Measurements from ENCODE around the gene WDR87.

The WDR87 gene

GRCh38 chr19:37951816-37952210 is 45.4 kb upstream of the WDR87 start:
- peaks cover 5% of the 10 kb centered on the region for H3K27me3 Mint-ChIP-seq (ENCODE audit: low read depth, poor library complexity)
- peaks cover 45% of the 10 kb centered on the region for H3K4me1 Mint-ChIP-seq
- DNase-seq = no peak
- no peak overlapping the region for H3K27ac Mint-ChIP-seq
- peaks cover 10% of the 10 kb centered on the region for H3K9me3 Mint-ChIP-seq
- TF ChIP-seq, protein P1, sequence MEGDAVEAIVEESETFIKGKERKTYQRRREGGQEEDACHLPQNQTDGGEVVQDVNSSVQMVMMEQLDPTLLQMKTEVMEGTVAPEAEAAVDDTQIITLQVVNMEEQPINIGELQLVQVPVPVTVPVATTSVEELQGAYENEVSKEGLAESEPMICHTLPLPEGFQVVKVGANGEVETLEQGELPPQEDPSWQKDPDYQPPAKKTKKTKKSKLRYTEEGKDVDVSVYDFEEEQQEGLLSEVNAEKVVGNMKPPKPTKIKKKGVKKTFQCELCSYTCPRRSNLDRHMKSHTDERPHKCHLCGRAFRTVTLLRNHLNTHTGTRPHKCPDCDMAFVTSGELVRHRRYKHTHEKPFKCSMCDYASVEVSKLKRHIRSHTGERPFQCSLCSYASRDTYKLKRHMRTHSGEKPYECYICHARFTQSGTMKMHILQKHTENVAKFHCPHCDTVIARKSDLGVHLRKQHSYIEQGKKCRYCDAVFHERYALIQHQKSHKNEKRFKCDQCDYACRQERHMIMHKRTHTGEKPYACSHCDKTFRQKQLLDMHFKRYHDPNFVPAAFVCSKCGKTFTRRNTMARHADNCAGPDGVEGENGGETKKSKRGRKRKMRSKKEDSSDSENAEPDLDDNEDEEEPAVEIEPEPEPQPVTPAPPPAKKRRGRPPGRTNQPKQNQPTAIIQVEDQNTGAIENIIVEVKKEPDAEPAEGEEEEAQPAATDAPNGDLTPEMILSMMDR (IDR thresholded peaks at IDR 0.05) = no peak
- no peak overlapping the region for H3K4me3 Mint-ChIP-seq
- peaks cover 38% of the 10 kb centered on the region for H3K36me3 Mint-ChIP-seq (ENCODE audit: low read depth)

DNA sequence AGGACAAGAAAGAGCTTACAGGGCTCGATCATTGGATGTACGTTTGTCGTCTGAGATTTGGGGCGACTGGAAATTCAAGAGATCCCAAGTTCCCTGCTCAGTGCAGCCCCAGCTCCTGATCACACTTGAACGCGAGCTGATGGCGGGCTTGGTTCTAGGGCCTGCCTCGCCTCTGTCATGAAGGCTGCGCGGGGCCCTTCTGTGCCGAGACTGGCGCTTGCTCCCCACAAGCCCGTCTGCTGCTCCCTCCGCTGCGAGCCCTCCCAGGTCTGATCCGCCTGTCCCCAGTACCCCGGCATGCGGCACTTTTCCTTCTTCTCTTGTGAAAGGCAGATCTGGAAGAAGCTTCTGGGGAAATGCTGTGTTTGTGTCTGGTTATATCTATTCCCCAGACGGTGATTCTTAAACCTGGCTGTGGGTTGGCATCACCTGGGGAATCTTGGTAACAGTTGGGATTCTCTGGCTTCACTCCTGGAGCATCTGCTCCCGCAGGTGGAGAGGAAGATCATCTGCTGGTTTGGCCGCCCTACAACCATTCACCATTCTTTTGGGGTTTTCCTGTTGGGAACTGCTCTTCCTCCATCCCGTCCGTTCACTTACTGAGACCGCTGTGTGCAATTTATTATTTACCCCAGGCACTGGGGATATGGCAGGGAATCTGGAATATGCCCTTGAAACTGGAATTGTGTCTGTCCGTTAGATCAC is 44.2 kb upstream of the WDR87 start:
- Mint-ChIP-seq H3K4me3 (no peak overlapping the region), H3K27me3 (ENCODE audit: low read depth, poor library complexity) (peaks cover 5% of the 10 kb centered on the region), H3K9me3 (peaks cover 8% of the 10 kb centered on the region), H3K36me3 (ENCODE audit: low read depth) (peaks cover 35% of the 10 kb centered on the region), H3K27ac (peak overlapping the region; percentile 79), H3K4me1 (peaks cover 43% of the 10 kb centered on the region)
- no peak for DNase-seq
- TF ChIP-seq, protein P1 (IDR thresholded peaks at IDR 0.05) = no peak

DNA sequence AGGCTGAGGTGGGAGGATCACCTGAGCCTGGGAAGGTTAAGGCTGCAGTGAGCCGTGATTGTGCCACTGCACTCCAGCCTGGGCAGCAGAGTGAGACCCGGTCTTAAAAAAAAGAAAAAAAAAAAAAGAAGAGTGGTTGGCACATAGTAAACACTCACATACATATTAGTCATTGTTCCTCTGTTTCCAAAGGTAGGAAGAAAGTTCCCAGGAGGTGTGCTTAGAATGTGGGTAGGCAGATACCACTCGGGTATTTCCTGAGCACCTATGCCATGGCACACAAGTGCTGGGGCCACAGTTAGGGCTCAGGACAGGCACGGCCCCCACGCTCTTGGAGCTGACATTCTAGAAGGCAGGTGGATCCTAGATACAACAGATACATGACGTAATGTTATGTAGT is 42.0 kb upstream of the WDR87 start:
- peaks cover 32% of the 10 kb centered on the region for H3K36me3 Mint-ChIP-seq (ENCODE audit: low read depth)
- peak overlapping the region; percentile 88 for H3K27ac Mint-ChIP-seq
- TF ChIP-seq, protein P1 (IDR thresholded peaks at IDR 0.05) = no peak
- peaks cover 9% of the 10 kb centered on the region for H3K9me3 Mint-ChIP-seq
- no peak overlapping the region for H3K4me3 Mint-ChIP-seq
- H3K4me1 Mint-ChIP-seq = peaks cover 24% of the 10 kb centered on the region
- no peak for DNase-seq
- H3K27me3 Mint-ChIP-seq (ENCODE audit: low read depth, poor library complexity) = peaks cover 5% of the 10 kb centered on the region

DNA sequence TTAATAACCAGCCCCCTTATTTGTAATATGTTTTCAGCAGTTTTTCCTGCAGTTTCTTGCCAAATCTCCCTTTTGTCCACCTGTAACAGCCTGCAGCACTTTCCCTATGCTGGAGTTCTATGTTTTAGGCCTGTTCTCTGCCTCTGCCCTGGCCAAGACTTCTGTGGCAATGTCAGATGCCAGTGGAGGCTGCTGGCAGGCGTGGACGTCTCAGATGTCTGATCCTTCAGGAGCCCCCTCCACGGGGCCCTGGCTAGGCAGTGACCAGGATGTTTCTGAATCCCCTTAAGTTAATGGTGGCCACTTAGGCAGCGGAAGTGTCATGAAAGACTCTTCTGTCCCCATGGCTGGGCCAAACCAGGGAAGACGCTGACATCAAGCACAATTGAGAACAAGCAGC is 41.4 kb upstream of the WDR87 start:
- DNase-seq = no peak
- peaks cover 32% of the 10 kb centered on the region for H3K36me3 Mint-ChIP-seq (ENCODE audit: low read depth)
- no peak overlapping the region for H3K4me3 Mint-ChIP-seq
- H3K9me3 Mint-ChIP-seq = peaks cover 9% of the 10 kb centered on the region
- H3K27ac Mint-ChIP-seq = peak overlapping the region; percentile 88
- H3K27me3 Mint-ChIP-seq (ENCODE audit: low read depth, poor library complexity) = peaks cover 5% of the 10 kb centered on the region
- TF ChIP-seq, protein P1 (IDR thresholded peaks at IDR 0.05) = no peak
- peaks cover 26% of the 10 kb centered on the region for H3K4me1 Mint-ChIP-seq

DNA sequence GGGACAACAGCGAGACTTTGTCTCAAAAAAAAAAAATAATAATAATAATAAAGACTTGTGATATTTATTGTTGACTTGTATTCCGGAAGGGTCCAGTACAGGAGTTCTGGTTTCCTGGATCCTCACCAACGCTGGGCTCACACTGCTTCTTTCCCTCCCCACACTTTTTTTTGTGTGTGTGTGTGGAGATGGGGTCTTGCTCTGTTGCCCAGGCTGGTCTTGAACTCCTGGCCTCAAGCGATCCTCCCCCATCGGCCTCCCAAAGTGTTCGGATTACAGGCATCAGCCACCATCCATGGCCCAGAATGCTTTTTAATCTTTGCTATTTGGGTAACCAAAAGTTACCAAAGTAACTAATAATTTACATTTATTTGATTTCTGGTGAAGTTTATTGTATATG is 39.7 kb upstream of the WDR87 start:
- Mint-ChIP-seq H3K4me3 (no peak overlapping the region), H3K4me1 (peaks cover 40% of the 10 kb centered on the region), H3K27ac (no peak overlapping the region), H3K36me3 (ENCODE audit: low read depth) (peaks cover 30% of the 10 kb centered on the region), H3K27me3 (ENCODE audit: low read depth, poor library complexity) (peaks cover 5% of the 10 kb centered on the region), H3K9me3 (peaks cover 7% of the 10 kb centered on the region)
- TF ChIP-seq, protein P1 (IDR thresholded peaks at IDR 0.05) = no peak
- DNase-seq = no peak

- DNase-seq = no peak
- TF ChIP-seq, protein P1 (IDR thresholded peaks at IDR 0.05) = no peak
- Mint-ChIP-seq H3K36me3 (ENCODE audit: low read depth) (peaks cover 41% of the 10 kb centered on the region), H3K9me3 (peaks cover 9% of the 10 kb centered on the region), H3K27ac (peak overlapping the region; percentile 88), H3K27me3 (ENCODE audit: low read depth, poor library complexity) (peaks cover 7% of the 10 kb centered on the region), H3K4me1 (peaks cover 52% of the 10 kb centered on the region), H3K4me3 (no peak overlapping the region)
Measured at GRCh38 chr19:37943480-37943879, 37.1 kb upstream of the WDR87 start.
